Left lobe of liver (tissue), 2 donors: Measurements from ENCODE around the gene NPB. TPM values are rescaled to one million over a fixed set of nuclear protein-coding genes. Genes with fewer than 3 reads are reported as not detected.

Source experiments
- ATAC-seq: fragments of 200-7000 bp; cut with Tn5 transposase; one replicate; pipeline ENCODE4 v1.9.1; 2020; ENCODE audit warnings: mild to moderate bottlenecking, moderate library complexity
- DNase-seq: peaks from one replicate; pipeline ENCODE4 v3.0.0-alpha.2; 2020; ENCODE audit warnings: low spot score
- total RNA-seq: library from RNA; stranded (reverse); gene quantifications from one replicate; pipeline ENCODE4 v1.2.1, GENCODE V29; 2021
- donor health status: DM: no; HTN: no; CAD: no; lungs with moderate emphysema.
- donor health status: DM: no; HTN: yes; CAD: no.

Gene NPB
- total RNA-seq, 1 donor from 2014 or later: 0.13 TPM

- no peak for ATAC-seq
- no peak for DNase-seq
Observed at GRCh38 chr17:81898029-81898866, 3.8 kb upstream of the NPB start.

DNA sequence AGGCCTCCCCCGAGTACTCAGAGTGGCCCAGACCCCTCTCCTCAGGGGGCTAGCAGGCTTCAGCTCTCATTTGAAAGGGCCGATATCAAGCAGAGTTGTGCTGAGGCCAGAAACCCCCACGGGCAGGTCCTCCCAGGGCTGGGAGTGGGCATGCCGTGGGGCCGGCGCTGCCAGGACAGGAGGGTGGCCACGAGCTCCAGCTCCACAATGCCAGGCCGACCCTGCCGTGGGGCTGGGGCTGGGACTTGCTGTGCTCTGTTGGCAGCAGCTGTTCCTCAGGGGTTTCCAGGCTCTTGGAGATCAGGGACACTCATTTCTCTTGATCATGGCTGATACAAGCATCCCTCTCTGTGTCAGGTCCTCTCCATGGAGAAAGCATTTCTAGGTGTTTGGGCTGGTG, 3.2 kb upstream of the NPB start:
- ATAC-seq: no peak
- DNase-seq: no peak

DNA sequence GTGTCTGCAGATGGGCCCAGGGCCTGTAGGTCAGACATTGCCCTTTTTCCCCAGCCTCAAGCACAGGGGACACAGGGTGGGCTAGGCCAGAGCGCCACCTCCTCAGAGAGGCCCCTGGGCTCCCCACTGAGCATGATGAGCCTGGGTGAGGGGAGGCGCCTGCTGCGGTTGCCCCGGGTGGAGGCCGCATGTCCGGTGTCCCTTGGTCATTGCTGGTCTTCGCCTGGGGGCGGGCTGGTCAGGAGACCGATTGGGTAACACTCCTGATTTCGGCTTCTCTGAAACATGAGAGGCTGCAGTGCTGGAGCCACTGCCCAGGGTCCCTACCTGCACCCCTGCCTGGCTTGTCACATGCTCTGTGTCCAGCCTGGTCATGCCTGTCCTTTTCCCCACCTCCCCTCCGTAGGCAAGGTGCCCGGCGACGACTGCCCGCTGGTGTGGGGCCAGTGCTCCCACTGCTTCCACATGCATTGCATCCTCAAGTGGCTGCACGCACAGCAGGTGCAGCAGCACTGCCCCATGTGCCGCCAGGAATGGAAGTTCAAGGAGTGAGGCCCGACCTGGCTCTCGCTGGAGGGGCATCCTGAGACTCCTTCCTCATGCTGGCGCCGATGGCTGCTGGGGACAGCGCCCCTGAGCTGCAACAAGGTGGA, 2.4 kb upstream of the NPB start:
- DNase-seq (no peak), ATAC-seq (no peak)

DNA sequence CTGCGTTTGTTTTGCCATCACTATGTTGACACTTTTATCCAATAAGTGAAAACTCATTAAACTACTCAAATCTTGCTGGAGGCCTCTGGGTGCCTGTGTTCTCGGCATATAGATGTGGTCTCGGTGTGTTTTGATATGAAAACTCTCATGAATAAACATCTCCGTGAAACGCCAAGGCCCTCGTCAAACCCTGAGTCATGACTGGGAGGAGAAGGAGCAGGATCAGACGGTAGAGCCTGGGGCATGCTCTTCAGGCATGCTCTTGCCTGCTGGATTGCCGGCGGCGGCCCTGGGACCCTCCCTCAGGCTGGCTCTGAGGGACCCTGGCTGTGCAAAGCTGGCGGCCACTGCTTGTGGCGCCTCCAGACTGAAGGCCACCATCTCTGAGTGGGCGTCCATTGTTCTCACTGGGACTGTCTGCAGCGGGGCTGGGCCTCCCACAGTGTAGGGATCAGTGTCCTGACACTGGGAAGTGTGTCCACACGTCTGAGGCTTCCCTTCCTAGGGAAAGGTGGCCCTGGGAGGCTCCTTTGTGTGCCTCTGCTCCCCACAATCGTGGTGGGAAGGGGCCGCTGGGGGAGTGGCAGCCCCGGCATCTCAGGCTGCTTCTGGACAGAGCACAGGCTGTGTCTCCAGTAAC, 1.7 kb upstream of the NPB start:
- ATAC-seq: no peak
- no peak for DNase-seq

- ATAC-seq (peak; percentile 4), DNase-seq (no peak)
Observed at GRCh38 chr17:81901167-81902022, 643 bp upstream of the NPB start.

GRCh38 chr17:81902653-81903414, 796 bp downstream of the NPB start:
- ATAC-seq (peak; percentile 47), DNase-seq (peak; percentile 60)

- DNase-seq (no peak), ATAC-seq (peak; percentile 3)
Observed at GRCh38 chr17:81903415-81903831, 1.4 kb downstream of the NPB start.

DNA sequence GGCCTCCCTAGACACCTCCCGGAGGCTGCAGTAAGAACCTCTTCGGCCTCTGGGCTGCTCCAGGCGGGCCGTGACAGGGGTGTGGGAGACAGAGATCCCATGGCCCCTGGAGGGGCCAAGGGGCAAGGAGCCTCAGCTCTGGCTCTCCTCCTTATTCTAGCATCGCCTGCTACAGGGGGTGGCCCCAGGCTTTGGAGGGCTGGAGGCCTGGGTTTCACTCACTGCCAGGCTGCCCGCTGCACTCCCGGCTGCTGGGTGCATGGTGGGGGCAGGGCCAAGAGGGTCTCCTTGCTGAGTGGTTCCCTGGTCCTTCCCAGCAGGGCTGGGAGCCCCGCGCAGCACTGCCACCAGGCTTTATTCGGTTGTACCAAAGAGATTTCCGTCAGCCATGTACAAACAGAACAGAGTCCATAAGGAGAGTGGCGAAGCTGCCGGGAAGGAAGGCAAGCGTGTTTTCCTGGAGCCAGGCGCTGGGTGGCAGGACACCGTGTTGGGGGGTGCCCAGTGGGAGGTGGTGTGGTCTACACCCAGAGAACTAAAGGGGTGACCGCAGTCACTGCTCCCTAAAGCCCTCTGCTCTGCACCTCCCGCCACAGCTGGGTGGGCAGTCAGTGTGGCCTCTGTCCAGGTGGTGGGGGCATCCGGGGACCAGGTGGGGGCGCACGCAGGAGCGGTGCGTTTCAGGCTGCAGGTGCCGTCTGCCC, 2.0 kb downstream of the NPB start:
- no peak for ATAC-seq
- no peak for DNase-seq

- DNase-seq: peak; percentile 44
- ATAC-seq: no peak
Observed at GRCh38 chr17:81904600-81905423, 2.8 kb downstream of the NPB start.

GRCh38 chr17:81905424-81905875, 3.4 kb downstream of the NPB start:
- DNase-seq (no peak), ATAC-seq (no peak)

- ATAC-seq (no peak), DNase-seq (no peak)
Observed at GRCh38 chr17:81905993-81906392, 4.0 kb downstream of the NPB start.

- ATAC-seq (no peak), DNase-seq (no peak)
Observed at GRCh38 chr17:81906476-81907218, 4.6 kb downstream of the NPB start.

DNA sequence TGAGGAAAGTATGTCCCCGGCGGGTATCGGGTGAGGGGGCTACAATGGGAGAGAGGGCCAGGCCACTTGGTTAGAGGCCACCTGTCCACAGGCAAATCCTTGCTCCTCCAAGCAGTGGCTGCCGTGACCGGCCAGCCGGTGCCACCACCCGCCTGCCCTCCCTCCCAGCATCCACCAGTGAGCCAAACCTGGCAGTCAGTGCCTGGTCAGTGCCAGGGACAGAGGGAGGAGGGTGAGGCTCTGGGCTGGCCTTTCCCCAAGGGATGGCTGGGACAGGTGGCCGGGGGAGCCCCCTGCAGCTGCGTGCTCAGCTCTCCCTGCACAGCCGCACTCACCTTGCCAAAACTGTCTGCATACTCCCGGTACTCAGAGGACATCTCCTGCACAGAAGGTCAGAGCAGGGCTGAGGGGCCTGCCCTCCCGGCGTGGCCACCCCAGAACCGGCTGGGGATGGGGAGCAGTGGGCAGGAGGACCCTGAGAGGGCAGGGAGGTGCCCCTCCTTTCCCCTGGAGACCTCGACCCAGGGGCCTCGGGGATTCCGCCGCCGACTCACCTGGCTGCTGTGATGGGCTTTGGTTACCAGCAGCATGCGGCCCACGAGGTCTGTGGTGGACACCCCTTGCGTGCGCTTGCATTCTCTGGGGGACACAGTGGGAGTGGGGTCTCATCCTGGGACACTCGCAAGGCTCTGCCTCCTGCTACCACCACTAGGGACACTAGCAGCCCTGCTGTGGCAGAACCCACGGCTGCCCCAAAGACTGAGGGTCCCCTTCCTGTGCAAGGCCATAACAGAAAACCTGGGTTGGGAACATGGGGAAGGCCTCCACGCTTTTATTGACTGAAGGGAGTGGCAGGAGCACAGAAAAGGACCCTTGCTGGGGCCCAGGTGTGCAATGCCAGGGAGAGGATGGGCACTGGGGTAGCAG, 5.4 kb downstream of the NPB start:
- no peak for ATAC-seq
- DNase-seq: peak; percentile 52

DNA sequence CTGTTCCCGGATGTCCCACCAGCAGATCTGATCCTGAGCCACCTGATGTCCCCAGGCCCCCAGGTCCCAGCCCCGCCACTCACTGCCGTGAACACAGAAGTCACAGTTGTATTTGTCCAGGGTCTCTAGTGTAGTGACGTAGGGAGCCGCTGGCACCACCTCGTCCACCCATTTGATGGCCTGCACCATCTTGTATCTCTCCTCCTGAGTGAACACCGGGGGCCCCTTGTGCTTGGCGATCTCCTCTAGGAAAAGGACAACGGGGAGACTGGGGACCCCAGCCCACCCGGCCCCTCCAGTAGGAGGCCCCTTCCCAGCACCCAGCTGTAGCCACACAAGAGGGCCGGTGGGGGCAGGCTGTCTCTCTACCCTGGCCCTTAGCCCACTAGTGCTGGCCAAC, 6.8 kb downstream of the NPB start:
- ATAC-seq: no peak
- DNase-seq: no peak

GRCh38 chr17:81909231-81909630, 7.2 kb downstream of the NPB start:
- DNase-seq (no peak), ATAC-seq (no peak)

DNA sequence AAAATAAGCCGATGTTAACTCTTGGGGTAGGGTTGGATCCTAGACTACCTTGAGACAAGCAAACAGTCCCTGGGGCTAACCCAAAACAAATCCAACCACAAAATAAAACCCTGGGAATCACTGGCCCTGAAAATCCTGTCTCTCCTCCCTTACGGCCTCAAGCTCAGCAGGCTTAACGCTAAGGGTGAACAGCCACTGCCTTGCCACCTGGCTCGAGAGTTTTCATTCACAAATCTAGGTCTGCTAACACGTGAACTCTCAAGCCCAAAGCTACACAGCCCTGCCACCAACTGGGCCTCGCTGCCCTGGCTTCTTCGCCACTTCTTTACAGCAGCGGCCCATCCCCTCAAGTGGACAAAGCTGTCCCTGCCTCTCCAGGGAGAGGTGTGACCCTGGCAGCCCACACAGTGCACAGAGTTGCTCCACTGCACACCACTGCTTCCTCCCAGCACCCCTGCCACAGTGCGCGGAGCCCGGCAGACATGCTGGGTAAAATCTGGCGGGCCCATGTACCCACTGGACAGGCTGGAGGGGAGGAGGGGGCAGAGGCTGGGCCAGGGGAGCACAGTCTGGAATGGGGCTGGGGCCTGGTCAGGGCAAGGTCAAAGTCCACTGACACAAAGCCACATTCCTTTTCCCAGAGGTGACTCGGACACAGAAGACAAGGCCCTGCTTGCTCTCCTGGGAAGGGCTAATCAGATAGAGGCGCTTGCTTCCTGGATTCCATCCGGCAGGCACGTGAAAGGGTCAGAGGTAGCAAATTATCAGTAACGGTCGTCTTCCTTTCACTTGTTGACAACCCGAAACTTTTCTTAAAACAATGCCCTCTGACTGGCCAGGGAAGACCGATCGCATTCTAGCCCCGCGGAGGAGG, 8.2 kb downstream of the NPB start:
- ATAC-seq: peak; percentile 51
- peak; percentile 78 for DNase-seq
